C4-2B (cell line): ENCODE data around the gene MAGEF1.

Source experiments
- ZFX ChIP-seq: fragments of 450-650 bp; IDR thresholded peaks from 2 replicates; pipeline ENCODE4 v1.6.1; 2017
- TF ChIP-seq, protein P1 (sequence below): fragments of 450-650 bp; conservative IDR thresholded peaks from 2 replicates; pipeline ENCODE4 v1.5.1; 2017; ENCODE audit warnings: mild to moderate bottlenecking

DNA sequence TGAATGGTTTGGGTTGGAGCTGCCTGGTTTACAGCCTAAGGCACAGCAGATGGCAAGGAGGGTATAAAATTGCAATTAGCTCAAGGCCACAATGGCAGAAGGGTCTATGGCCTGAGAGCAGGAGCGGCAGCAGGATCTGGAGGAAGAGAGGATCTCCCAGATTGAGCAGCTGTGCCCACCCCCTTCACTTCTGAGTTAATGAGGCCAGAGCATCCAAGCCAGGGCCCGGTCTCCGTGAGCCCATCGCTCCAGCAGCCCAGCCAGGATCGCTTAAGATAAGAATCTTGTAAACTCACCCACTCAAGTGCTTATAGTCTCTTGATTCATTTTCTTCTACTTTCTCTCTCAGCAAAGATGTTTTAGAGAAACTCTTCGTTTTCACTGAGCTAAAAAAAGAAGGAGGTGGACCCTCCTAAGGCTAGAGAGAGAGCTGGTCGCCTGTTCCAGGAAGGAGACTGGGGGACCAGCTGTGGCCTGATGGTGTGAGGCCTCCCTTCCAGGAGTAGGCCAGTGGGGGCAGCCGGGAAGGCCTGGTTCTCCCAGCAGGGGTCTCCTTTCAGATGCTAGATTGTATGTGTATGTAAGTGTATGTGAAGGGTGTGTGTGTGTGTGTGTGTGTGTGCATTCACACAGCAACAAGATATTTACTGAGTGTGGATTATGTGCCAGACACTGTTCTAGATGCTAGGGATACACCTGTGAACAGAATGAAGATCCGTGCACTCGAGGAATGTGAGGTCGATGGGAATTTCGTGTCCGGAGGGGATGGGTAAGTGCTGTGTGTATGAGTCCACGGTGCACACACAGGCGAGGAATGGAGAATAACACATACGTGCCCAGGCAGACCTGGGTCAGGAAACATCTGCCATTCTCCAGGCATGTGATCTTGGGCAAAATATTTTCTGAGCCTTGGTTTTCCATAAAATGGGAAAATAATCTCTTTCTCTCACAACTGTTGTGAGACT is 18.6 kb downstream of the MAGEF1 start:
- TF ChIP-seq, protein P1, sequence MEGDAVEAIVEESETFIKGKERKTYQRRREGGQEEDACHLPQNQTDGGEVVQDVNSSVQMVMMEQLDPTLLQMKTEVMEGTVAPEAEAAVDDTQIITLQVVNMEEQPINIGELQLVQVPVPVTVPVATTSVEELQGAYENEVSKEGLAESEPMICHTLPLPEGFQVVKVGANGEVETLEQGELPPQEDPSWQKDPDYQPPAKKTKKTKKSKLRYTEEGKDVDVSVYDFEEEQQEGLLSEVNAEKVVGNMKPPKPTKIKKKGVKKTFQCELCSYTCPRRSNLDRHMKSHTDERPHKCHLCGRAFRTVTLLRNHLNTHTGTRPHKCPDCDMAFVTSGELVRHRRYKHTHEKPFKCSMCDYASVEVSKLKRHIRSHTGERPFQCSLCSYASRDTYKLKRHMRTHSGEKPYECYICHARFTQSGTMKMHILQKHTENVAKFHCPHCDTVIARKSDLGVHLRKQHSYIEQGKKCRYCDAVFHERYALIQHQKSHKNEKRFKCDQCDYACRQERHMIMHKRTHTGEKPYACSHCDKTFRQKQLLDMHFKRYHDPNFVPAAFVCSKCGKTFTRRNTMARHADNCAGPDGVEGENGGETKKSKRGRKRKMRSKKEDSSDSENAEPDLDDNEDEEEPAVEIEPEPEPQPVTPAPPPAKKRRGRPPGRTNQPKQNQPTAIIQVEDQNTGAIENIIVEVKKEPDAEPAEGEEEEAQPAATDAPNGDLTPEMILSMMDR, result no peak
- TF ChIP-seq ZFX, result no peak
